HepG2 (cell line): ENCODE measurements around the gene FAM20A. TPM values are rescaled to one million over a fixed set of nuclear protein-coding genes. Genes with fewer than 3 reads are reported as not detected.

ENCODE experiments used
- CENPBD1 ChIP-seq: sonication (generic); formaldehyde crosslinking; IDR thresholded peaks from 2 replicates; pipeline ENCODE4 v1.8.0; 2022; ENCODE audit warnings: missing genetic modification reagents, low read depth, mild to moderate bottlenecking, borderline replicate concordance
- IRF1 ChIP-seq: sonication (generic); formaldehyde crosslinking; IDR thresholded peaks from 2 replicates; pipeline ENCODE4 v1.4.0; 2020; ENCODE audit warnings: low read depth, mild to moderate bottlenecking, missing genetic modification reagents
- KLF16 ChIP-seq, 2 experiments: sonication (generic) in 1 of 2; formaldehyde crosslinking in 1 of 2; IDR thresholded peaks; 2 replicates each; pipeline versions ENCODE4 v1.6.1 to v1.8.0; 2016 to 2023; ENCODE audit warnings: missing genetic modification reagents in 2 of 2, missing compliant biosample characterization in 1 of 2
- MED1 ChIP-seq: sonication (generic); formaldehyde crosslinking; IDR thresholded peaks from 2 replicates; pipeline ENCODE4 v1.4.0; 2020; ENCODE audit warnings: missing genetic modification reagents
- PHF8 ChIP-seq: sonication (generic); formaldehyde crosslinking; IDR thresholded peaks from 2 replicates; pipeline ENCODE4 v1.5.0; 2020; ENCODE audit warnings: missing genetic modification reagents
- RARG ChIP-seq: sonication (generic); formaldehyde crosslinking; IDR thresholded peaks from 2 replicates; pipeline ENCODE4 v1.4.0; 2020; ENCODE audit warnings: low read depth, mild to moderate bottlenecking, missing genetic modification reagents
- SNAI1 ChIP-seq: sonication (generic); formaldehyde crosslinking; IDR thresholded peaks from 2 replicates; pipeline ENCODE4 v1.5.0; 2020; ENCODE audit warnings: mild to moderate bottlenecking, missing genetic modification reagents, borderline replicate concordance
- TFE3 ChIP-seq: IDR thresholded peaks from 2 replicates; pipeline ENCODE4 v1.6.1; 2016
- THAP8 ChIP-seq: sonication (generic); formaldehyde crosslinking; IDR thresholded peaks from 2 replicates; pipeline ENCODE4 v1.5.1; 2020; ENCODE audit warnings: missing genetic modification reagents, mild to moderate bottlenecking, borderline replicate concordance
- ZBTB14 ChIP-seq: sonication (generic); formaldehyde crosslinking; IDR thresholded peaks from 2 replicates; pipeline ENCODE4 v1.4.0; 2020; ENCODE audit warnings: missing genetic modification reagents
- ZBTB33 ChIP-seq: sonication (generic); formaldehyde crosslinking; IDR thresholded peaks from 2 replicates; pipeline ENCODE4 v1.4.0; 2020; ENCODE audit warnings: missing genetic modification reagents
- ZNF251 ChIP-seq: sonication (generic); formaldehyde crosslinking; IDR thresholded peaks from 2 replicates; pipeline ENCODE4 v1.9.0; 2021; ENCODE audit warnings: mild to moderate bottlenecking, missing genetic modification reagents
- ZNF572 ChIP-seq: sonication (generic); formaldehyde crosslinking; IDR thresholded peaks from 2 replicates; pipeline ENCODE4 v1.5.1; 2020; ENCODE audit warnings: mild to moderate bottlenecking, missing genetic modification reagents
- ZNF615 ChIP-seq: sonication (generic); formaldehyde crosslinking; IDR thresholded peaks from 2 replicates; pipeline ENCODE4 v1.5.0; 2020; ENCODE audit warnings: mild to moderate bottlenecking, missing genetic modification reagents, borderline replicate concordance
- ZNF772 ChIP-seq: sonication (generic); formaldehyde crosslinking; IDR thresholded peaks from 2 replicates; pipeline ENCODE4 v1.5.0; 2020; ENCODE audit warnings: mild to moderate bottlenecking, missing genetic modification reagents
- ZSCAN30 ChIP-seq: sonication (generic); formaldehyde crosslinking; IDR thresholded peaks from 2 replicates; pipeline ENCODE4 v1.5.0; 2020; ENCODE audit warnings: mild to moderate bottlenecking, missing genetic modification reagents
- polyA plus RNA-seq, 8 experiments: library from polyadenylated mRNA; depleted of rRNA in 3 of 8; stranded (reverse) in 7 of 8; unstranded in 1 of 8; fragments of >200 nt; fragmentation: Illumina TruSeq in 4 of 8; extraction: Trizol in 4 of 8; gene quantifications; 2 replicates each; pipeline versions ENCODE4 v1.2.1 to v1.2.3, GENCODE V29; 2011 to 2016; ENCODE audit warnings: low read depth in 4 of 8, missing spikeins in 1 of 8, mixed read lengths in 1 of 8; ENCODE audit not compliant: insufficient read depth in 1 of 8
- total RNA-seq, 5 experiments: library from RNA; depleted of rRNA; stranded (reverse); fragments of >200 nt; fragmentation: Illumina TruSeq; extraction: Trizol; gene quantifications; 2 replicates each; pipeline ENCODE4 v1.2.3, GENCODE V29; 2016; ENCODE audit warnings: low read depth in 1 of 5

FAM20A gene
- total and polyA plus RNA-seq, 2 of the 13 experiments (the other 11 are each of a cell fraction or from before 2014, with no cell fraction given): 9.3 to 20.7 TPM

GRCh38 chr17:68613739-68614298 is 12.7 kb upstream of the FAM20A start (continued):
- no peak for TF ChIP-seq ZNF251 (CRISPR knock-in tag)
- peak in 1 of 2 experiments; percentile 52; a peak in 2 of 4 replicates for TF ChIP-seq KLF16 (CRISPR knock-in tag; IDR thresholded peaks at IDR 0.05)
- TF ChIP-seq ZBTB14: no peak
- 0 out of 2 replicates have a peak, but pooled peaks have one; percentile 34 for TF ChIP-seq PHF8 (CRISPR knock-in tag)
- no peak; the same call in 1 of the 2 replicates for TF ChIP-seq RARG
- no peak for TF ChIP-seq TFE3 (CRISPR knock-in tag)
- no peak for TF ChIP-seq SNAI1 (CRISPR knock-in tag)
- TF ChIP-seq CENPBD1 (CRISPR knock-in tag): no peak
- no peak for TF ChIP-seq ZNF572 (CRISPR knock-in tag)
- TF ChIP-seq MED1 (CRISPR knock-in tag): peak; percentile 60; the same call in 1 of the 2 replicates
- TF ChIP-seq ZBTB33 (CRISPR knock-in tag): 0 out of 2 replicates have a peak, but pooled peaks have one; percentile 16
- 0 out of 2 replicates have a peak, but pooled peaks have one; percentile 74 for TF ChIP-seq ZNF772 (CRISPR knock-in tag)
- no peak for TF ChIP-seq IRF1 (CRISPR knock-in tag)
- TF ChIP-seq ZNF615 (CRISPR knock-in tag): no peak
- TF ChIP-seq ZSCAN30: no peak
- TF ChIP-seq THAP8 (CRISPR knock-in tag): peak; percentile 37; the same call in 1 of the 2 replicates
